ENCODE measurements around the gene C16orf74.

- no peak for TF ChIP-seq POLR2AphosphoS5 (IDR thresholded peaks at IDR 0.05; ENCODE audit: low read depth, low read length)
- no peak for TF ChIP-seq POLR2A (IDR thresholded peaks at IDR 0.05; ENCODE audit: low read depth, low read length)
- no peak for TF ChIP-seq TAF1 (IDR thresholded peaks at IDR 0.05; ENCODE audit: borderline replicate concordance, low read depth, low read length)
These were observed 86.1 kb downstream of the C16orf74 start for GRCh38 chr16:85664580-85665372.

Measured in GM12892 (cell line).